GM06990 (cell line): Measurements from ENCODE around the gene FAM98C.

ENCODE experiments used
- DNase-seq: peaks from one replicate; pipeline ENCODE4 v3.0.0-alpha.2; 2011; ENCODE audit not compliant: insufficient read length; ENCODE audit errors: extremely low read depth
- H3K27me3 ChIP-seq: replicated peaks from 2 replicates; pipeline ENCODE4 v1.6.0; 2011; ENCODE audit warnings: low read length; ENCODE audit not compliant: control insufficient read depth, insufficient read depth
- H3K36me3 ChIP-seq: 2 replicates; pipeline ENCODE4 v1.5.1; 2011; ENCODE audit warnings: low read length; ENCODE audit not compliant: control insufficient read depth, insufficient read depth
- H3K4me3 ChIP-seq: replicated peaks from 2 replicates; pipeline ENCODE4 v1.5.1; 2011; ENCODE audit warnings: low read depth, mild to moderate bottlenecking, control low read depth, low read length
- CTCF ChIP-seq: IDR thresholded peaks from 2 replicates; pipeline ENCODE4 v1.5.1; 2011; ENCODE audit warnings: low read length, control low read depth, mild to moderate bottlenecking, inconsistent platforms; ENCODE audit not compliant: insufficient read depth, poor library complexity, severe bottlenecking

FAM98C gene

GRCh38 chr19:38453596-38453995, 50.7 kb downstream of the FAM98C start:
- Histone ChIP-seq H3K27me3 (no peaks in the 10 kb centered on the region), H3K4me3 (no peak overlapping the region), H3K36me3 (no peaks in the 10 kb centered on the region)
- no peak for TF ChIP-seq CTCF
- DNase-seq, result no peak

GRCh38 chr19:38455031-38455430, 52.1 kb downstream of the FAM98C start:
- H3K27me3 ChIP-seq, result no peaks in the 10 kb centered on the region
- DNase-seq, result no peak
- no peak for TF ChIP-seq CTCF
- no peaks in the 10 kb centered on the region for H3K36me3 ChIP-seq
- no peak overlapping the region for H3K4me3 ChIP-seq

- H3K27me3 ChIP-seq, result no peaks in the 10 kb centered on the region
- DNase-seq, result no peak
- H3K36me3 ChIP-seq, result no peaks in the 10 kb centered on the region
- no peak overlapping the region for H3K4me3 ChIP-seq
- no peak for TF ChIP-seq CTCF
Measured at GRCh38 chr19:38457202-38457601, 54.3 kb downstream of the FAM98C start.

- DNase-seq, result no peak
- no peak for TF ChIP-seq CTCF
- Histone ChIP-seq H3K4me3 (no peak overlapping the region), H3K36me3 (no peaks in the 10 kb centered on the region), H3K27me3 (no peaks in the 10 kb centered on the region)
Measured at GRCh38 chr19:38457690-38458405, 55.0 kb downstream of the FAM98C start.
